DOHH2 (cell line): ENCODE results near the gene PDE4D.

Experiments used
- H3F3A ChIP-seq: fragments of 200-600 bp; sonication (generic), shearing (Covaris generic); 2 replicates; pipeline ENCODE4 v1.6.0; 2016; ENCODE audit warnings: antibody characterized with exemption, mild to moderate bottlenecking; ENCODE audit not compliant: control insufficient read depth, insufficient read depth
- H3K27ac ChIP-seq: fragments of 200-600 bp; sonication (generic); 2 replicates; pipeline ENCODE4 v1.5.1; 2014; ENCODE audit warnings: low read depth, mild to moderate bottlenecking, low read length, moderate library complexity
- H3K27me3 ChIP-seq: fragments of 200-600 bp; sonication (generic); 2 replicates; pipeline ENCODE4 v1.6.1; 2014; ENCODE audit warnings: mild to moderate bottlenecking, low read length, mixed read lengths; ENCODE audit not compliant: control insufficient read depth
- H3K36me3 ChIP-seq: fragments of 200-600 bp; sonication (generic); 2 replicates; pipeline ENCODE4 v1.6.1; 2014; ENCODE audit warnings: mild to moderate bottlenecking, low read length, moderate library complexity, mixed read lengths; ENCODE audit not compliant: control insufficient read depth
- H3K4me1 ChIP-seq: fragments of 200-600 bp; sonication (generic); 2 replicates; pipeline ENCODE4 v1.6.1; 2014; ENCODE audit warnings: mild to moderate bottlenecking, low read length, mixed read lengths; ENCODE audit not compliant: control insufficient read depth
- H3K4me2 ChIP-seq: fragments of 200-600 bp; sonication (generic); 2 replicates; pipeline ENCODE4 v1.6.0; 2014; ENCODE audit warnings: mild to moderate bottlenecking, low read length, moderate library complexity
- H3K4me3 ChIP-seq: fragments of 200-600 bp; sonication (generic); 2 replicates; pipeline ENCODE4 v1.5.1; 2014; ENCODE audit warnings: mild to moderate bottlenecking, low read length, mixed read lengths
- H3K79me2 ChIP-seq: fragments of 200-600 bp; sonication (generic); 2 replicates; pipeline ENCODE4 v1.6.1; 2014; ENCODE audit warnings: mild to moderate bottlenecking, low read length, mixed read lengths; ENCODE audit not compliant: control insufficient read depth
- H3K9me2 ChIP-seq: fragments of 200-600 bp; sonication (generic); replicated peaks from 2 replicates; pipeline ENCODE4 v1.6.1; 2014; ENCODE audit warnings: mild to moderate bottlenecking, low read length, mixed read lengths; ENCODE audit not compliant: control insufficient read depth
- H3K9me3 ChIP-seq: fragments of 200-600 bp; sonication (generic); 2 replicates; pipeline ENCODE4 v1.6.1; 2014; ENCODE audit warnings: antibody characterized with exemption, low read length, mixed read lengths; ENCODE audit not compliant: control insufficient read depth, insufficient read depth
- H4K20me1 ChIP-seq: fragments of 200-600 bp; sonication (generic); 2 replicates; pipeline ENCODE4 v1.6.0; 2014; ENCODE audit warnings: low read depth, mild to moderate bottlenecking, antibody characterized with exemption, low read length, moderate library complexity; ENCODE audit not compliant: control insufficient read depth, insufficient read depth
- EZH2phosphoT487 ChIP-seq: fragments of 200-600 bp; sonication (generic); IDR thresholded peaks from 2 replicates; pipeline ENCODE4 v1.6.1; 2017; ENCODE audit warnings: borderline replicate concordance, mild to moderate bottlenecking, antibody characterized with exemption, low read length, moderate library complexity, mixed read lengths
- TF ChIP-seq, protein P1 (sequence below): fragments of 200-600 bp; sonication (generic); IDR thresholded peaks from one replicate; pipeline ENCODE4 v1.5.1; 2014; ENCODE audit warnings: antibody characterized with exemption, mild to moderate bottlenecking, low read depth, low read length; ENCODE audit not compliant: poor library complexity, severe bottlenecking

PDE4D gene

DNA sequence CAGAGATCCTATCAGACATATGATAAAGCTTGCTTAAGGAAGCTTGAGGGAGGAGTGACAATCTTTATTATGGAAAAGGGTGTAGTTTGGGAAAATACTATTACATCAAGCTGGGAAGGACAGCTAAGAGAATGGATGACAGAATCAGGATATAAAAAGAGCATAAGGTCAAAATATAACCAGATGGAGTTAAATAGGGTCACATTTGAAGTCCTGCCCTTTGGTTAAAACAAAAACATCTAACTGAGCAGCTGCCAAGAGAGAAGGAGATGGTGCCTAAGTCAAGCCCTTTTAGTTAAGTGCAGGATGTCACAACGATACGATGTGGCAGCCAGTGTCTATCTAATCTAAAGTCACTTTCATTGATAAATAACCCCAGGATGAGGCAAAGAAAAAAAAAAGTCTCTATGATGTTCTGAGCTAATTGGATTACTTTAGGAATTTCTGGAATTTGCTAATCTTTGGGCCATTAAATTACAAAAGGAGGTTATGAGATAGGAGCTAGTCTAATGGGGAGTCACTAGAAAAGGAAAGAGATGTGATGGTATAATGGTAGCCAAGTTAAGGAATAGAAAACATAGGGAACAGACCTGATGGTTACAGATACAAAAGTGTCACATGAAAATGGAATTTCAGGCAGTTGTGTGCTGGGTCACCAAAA, 365.2 kb downstream of the PDE4D start:
- no peaks in the 10 kb centered on the region for H3K4me1 ChIP-seq
- H4K20me1 ChIP-seq, result no peaks in the 10 kb centered on the region
- H3F3A ChIP-seq, result no peaks in the 10 kb centered on the region
- H3K36me3 ChIP-seq, result no peaks in the 10 kb centered on the region
- H3K27ac ChIP-seq, result no peak overlapping the region
- no peaks in the 10 kb centered on the region for H3K27me3 ChIP-seq
- H3K4me3 ChIP-seq, result no peak overlapping the region
- H3K4me2 ChIP-seq, result no peak overlapping the region
- no peaks in the 10 kb centered on the region for H3K79me2 ChIP-seq
- no peak for TF ChIP-seq EZH2phosphoT487
- TF ChIP-seq, protein P1, sequence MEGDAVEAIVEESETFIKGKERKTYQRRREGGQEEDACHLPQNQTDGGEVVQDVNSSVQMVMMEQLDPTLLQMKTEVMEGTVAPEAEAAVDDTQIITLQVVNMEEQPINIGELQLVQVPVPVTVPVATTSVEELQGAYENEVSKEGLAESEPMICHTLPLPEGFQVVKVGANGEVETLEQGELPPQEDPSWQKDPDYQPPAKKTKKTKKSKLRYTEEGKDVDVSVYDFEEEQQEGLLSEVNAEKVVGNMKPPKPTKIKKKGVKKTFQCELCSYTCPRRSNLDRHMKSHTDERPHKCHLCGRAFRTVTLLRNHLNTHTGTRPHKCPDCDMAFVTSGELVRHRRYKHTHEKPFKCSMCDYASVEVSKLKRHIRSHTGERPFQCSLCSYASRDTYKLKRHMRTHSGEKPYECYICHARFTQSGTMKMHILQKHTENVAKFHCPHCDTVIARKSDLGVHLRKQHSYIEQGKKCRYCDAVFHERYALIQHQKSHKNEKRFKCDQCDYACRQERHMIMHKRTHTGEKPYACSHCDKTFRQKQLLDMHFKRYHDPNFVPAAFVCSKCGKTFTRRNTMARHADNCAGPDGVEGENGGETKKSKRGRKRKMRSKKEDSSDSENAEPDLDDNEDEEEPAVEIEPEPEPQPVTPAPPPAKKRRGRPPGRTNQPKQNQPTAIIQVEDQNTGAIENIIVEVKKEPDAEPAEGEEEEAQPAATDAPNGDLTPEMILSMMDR, result no peak
- no peaks in the 10 kb centered on the region; the same call in 1 of the 2 replicates for H3K9me3 ChIP-seq
- no peaks in the 10 kb centered on the region for H3K9me2 ChIP-seq

DNA sequence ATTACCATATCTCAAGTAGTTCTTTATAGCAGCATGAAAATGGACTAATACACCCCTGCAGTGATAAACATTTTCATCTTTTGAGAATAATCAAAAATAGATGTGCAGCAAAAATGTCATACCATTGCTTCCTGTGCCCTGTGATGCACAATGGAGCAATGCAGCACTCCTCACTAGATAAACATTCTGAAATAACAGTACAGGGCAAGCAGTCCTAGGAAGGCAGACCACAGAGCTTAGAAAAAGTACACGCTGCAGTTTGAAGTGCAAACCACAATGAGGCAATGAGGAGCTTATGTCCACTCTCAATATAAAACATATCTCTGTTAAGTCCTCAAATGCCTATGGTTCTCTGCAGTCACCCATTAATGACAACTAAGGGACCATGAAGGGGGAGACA, 367.6 kb downstream of the PDE4D start:
- H3K4me1 ChIP-seq, result no peaks in the 10 kb centered on the region
- H3K27me3 ChIP-seq, result peaks cover 2% of the 10 kb centered on the region; the same call in 1 of the 2 replicates
- H3K4me3 ChIP-seq, result no peak overlapping the region
- no peak for TF ChIP-seq EZH2phosphoT487
- TF ChIP-seq, protein P1, result no peak
- no peaks in the 10 kb centered on the region for H3K9me2 ChIP-seq
- H3K4me2 ChIP-seq, result no peak overlapping the region
- no peaks in the 10 kb centered on the region; the same call in 1 of the 2 replicates for H3K9me3 ChIP-seq
- no peaks in the 10 kb centered on the region for H3K79me2 ChIP-seq
- H3F3A ChIP-seq, result no peaks in the 10 kb centered on the region
- no peak overlapping the region for H3K27ac ChIP-seq
- H3K36me3 ChIP-seq, result no peaks in the 10 kb centered on the region
- H4K20me1 ChIP-seq, result no peaks in the 10 kb centered on the region

DNA sequence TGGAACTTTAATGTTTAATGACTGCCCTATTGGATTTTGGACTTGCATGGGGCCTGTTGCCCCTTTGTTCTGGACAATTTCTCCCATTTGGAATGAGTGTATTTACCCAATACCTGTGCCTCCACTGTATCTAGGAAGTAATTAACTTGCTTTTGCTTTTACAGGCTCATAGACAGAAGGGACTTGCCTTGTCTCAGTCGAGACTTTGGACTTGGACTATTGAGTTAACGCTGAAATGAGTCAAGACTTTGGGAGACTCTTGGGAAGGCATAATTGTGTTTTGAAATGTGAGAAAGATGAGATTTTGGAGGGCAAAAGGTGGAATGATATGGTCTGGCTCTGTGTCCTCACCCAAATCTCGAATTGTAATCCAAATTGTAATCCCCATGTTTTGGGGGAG, 368.2 kb downstream of the PDE4D start:
- H3F3A ChIP-seq, result no peaks in the 10 kb centered on the region
- H3K27ac ChIP-seq, result no peak overlapping the region
- TF ChIP-seq EZH2phosphoT487, result no peak
- TF ChIP-seq, protein P1, result no peak
- no peak overlapping the region for H3K4me2 ChIP-seq
- no peaks in the 10 kb centered on the region for H3K4me1 ChIP-seq
- H3K9me2 ChIP-seq, result no peaks in the 10 kb centered on the region
- no peaks in the 10 kb centered on the region for H3K36me3 ChIP-seq
- no peaks in the 10 kb centered on the region for H3K79me2 ChIP-seq
- no peaks in the 10 kb centered on the region; the same call in 1 of the 2 replicates for H3K9me3 ChIP-seq
- peaks cover 2% of the 10 kb centered on the region; the same call in 1 of the 2 replicates for H3K27me3 ChIP-seq
- H3K4me3 ChIP-seq, result no peak overlapping the region
- H4K20me1 ChIP-seq, result no peaks in the 10 kb centered on the region
